ENCODE results near the gene MARK3.
"Not testable (repeated sequence)": the region's sequence is repeated elsewhere in the genome, so short reads cannot be mapped to it uniquely, and the experiment has no call there.

MARK3 gene

DNA sequence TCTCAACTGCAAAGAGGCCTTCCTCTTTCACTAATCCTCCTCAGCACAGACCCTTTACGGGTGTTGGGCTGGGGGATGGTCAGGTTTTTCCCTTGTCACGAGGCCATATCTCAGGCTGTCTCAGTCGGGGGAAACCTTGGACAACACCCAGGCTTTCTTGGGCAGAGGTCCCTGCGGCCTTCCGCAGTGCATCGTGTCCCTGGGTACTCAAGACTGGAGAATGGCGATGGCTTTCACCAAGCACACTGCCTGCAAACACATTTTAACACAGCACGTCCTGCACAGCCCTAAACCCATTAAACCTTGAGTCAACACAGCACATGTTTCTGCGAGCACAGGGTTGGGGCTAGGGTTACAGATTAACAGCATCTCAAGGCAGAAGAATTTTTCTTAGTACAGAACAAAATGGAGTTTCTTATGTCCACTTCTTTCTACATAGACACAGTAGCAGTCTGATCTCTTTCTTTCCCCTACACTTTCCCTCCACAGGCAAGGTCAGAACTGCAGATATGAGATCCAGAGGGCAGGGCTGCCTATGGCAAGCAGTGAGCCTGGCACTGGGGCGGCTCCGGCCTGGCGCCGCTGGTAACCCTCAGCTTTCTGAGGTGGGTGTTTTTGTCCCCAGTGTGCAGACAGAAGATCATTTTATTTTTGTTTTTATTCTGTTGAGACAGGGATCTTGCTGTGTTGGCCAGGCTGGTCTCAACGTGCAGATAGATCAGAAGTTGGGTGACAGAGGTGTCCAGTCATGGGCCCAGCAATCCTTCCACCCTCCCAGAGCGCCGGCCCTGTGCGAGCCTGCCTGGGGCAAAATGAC lies 140.4 kb downstream of the MARK3 start:
- not testable (repeated sequence) for DNase-seq (ENCODE audit: low read depth in 2 of 2)

DNA sequence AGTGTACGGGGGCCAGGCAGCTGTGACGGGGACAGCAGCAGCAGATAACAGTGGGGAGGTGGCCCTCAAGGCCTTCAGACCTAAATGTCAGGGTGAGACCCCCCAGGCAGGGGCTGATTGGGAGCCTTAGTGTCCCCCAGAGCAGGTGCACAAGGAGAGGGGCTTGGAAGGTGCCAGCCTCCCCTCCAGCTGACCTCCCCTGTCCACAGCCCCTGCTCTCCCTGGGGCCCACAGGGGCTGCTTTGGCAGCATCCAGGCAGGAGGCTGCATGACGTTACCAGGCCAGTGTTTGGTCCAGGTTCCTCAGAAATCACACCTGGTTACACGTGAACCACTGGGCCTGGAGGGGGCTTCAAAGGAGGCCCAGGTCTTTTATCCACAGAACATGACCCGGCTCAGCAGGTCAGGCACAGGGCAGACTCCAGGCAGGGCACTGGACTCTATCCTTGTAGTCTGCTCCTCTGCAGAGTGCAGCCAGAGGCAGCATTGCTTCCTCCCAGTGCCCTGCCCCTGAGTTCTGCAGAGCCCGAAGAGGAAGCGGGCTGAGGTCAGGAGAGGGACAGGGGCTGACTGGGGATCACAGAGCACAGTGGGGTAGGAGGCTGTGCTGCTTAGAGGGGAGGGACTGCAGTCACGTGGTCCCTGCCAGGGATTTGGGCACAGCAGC lies 141.2 kb downstream of the MARK3 start:
- DNase-seq (ENCODE audit: low read depth in 2 of 2): no peak

DNA sequence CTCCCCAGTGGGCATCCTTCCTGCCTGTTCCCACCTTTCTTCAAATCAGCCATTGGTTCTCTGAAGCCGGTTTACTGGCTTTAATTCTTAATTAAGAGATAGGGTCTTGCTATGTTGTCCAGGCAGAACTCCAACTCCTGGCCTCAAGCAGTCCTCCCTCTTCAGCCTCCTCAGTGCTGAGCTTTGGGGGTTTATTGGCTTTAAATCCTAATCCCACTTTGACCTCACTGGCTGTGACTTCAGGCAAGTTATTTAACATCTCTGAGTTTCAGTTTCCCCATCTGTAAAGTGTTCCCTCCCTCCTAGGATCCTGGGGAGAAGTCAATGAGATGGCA lies 141.7 kb downstream of the MARK3 start:
- no peak for DNase-seq (ENCODE audit: low read depth in 2 of 2)

- no peak for DNase-seq (ENCODE audit: low read depth in 2 of 2)
These were observed 142.4 kb downstream of the MARK3 start for GRCh38 chr14:103527408-103528145.

GRCh38 chr14:103528146-103528586 lies 143.0 kb downstream of the MARK3 start:
- DNase-seq (ENCODE audit: low read depth in 2 of 2): no peak

GRCh38 chr14:103528587-103529382 lies 143.6 kb downstream of the MARK3 start, which contains the start of gene TRMT61A:
TSS of gene TRMT61A (plus strand) at chr14:103529196. CDS start at chr14:103529979, 783 bp downstream.
- DNase-seq (ENCODE audit: low read depth in 2 of 2): peak; percentile 62 to 65

DNA sequence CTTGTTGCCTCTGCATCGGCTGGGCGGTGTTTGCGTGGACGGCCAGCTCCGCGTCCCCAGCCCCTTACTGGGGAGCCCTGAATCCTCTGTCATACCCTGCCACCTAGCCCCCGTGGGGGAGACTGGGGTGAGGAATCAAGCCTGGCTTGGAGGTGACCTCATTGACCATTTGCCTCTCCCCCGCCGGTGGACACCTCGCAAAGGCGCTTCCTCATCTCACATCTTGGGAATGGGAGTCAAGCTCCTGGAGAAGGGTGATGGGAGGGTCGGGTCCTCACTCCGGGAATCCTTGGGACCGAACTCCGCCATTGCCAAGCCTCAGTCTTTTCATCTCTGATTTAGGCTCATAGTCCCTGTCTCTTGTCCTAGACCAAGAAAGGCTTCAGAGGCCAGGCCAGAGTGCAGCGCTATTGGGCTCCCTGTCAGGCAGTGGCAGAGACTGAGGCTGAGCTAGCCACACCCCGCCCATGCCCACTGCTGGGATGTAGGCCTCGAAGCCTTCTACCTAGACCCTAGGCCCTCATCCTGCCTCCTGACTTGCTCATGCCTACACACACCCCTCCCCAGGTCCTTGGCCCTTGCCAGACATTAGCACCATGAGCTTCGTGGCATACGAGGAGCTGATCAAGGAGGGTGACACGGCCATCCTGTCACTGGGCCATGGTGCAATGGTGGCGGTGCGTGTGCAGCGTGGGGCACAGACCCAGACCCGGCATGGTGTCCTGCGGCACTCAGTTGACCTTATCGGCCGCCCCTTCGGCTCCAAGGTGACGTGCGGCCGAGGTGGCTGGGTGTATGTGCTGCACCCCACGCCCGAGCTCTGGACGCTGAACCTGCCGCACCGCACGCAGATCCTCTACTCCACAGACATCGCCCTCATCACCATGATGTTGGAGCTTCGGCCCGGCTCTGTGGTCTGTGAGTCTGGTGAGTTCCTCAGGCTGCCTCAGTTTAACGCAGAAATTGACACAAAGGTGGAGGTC lies 144.5 kb downstream of the MARK3 start:
- DNase-seq (ENCODE audit: low read depth in 2 of 2): no peak

DNA sequence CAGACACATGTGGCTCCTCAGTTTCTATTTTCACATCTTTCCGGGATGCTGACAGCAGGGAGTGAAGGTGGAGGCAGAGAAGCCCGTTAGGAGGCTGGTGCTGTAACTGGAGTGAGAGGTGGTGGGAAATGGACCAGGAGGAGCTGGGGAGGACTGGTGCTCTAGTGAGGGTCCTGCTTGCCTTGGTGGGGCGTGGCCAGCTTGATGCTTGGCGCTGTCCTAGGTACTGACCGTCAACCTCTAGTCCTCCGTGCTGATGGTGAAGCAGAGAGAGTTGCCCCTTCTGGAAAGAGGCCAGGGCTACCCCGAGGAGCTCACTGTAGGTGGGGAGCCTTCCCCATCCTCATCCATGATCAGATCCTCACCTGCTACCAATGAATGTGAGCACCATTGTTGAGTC lies 145.2 kb downstream of the MARK3 start:
- no peak for DNase-seq (ENCODE audit: low read depth in 2 of 2)

GRCh38 chr14:103530831-103531230 lies 145.6 kb downstream of the MARK3 start:
- DNase-seq (ENCODE audit: low read depth in 2 of 2): no peak

- DNase-seq (ENCODE audit: low read depth in 2 of 2): no peak
These were observed 146.4 kb downstream of the MARK3 start for GRCh38 chr14:103531421-103532215.

- no peak for DNase-seq (ENCODE audit: low read depth in 2 of 2)
These were observed 147.3 kb downstream of the MARK3 start for GRCh38 chr14:103532216-103533136.

- no peak for DNase-seq (ENCODE audit: low read depth in 2 of 2)
These were observed 148.2 kb downstream of the MARK3 start for GRCh38 chr14:103533137-103533998.

- no peak for DNase-seq (ENCODE audit: low read depth in 2 of 2)
These were observed 148.9 kb downstream of the MARK3 start for GRCh38 chr14:103533999-103534575.

- DNase-seq (ENCODE audit: low read depth in 2 of 2): no peak
These were observed 149.4 kb downstream of the MARK3 start for GRCh38 chr14:103534576-103535061.

- DNase-seq (ENCODE audit: low read depth in 2 of 2): no peak
These were observed 150.1 kb downstream of the MARK3 start for GRCh38 chr14:103535081-103535890.

- DNase-seq (ENCODE audit: low read depth in 2 of 2): no peak
These were observed 150.8 kb downstream of the MARK3 start for GRCh38 chr14:103535891-103536565.
